Hepatocyte (in vitro differentiated cells): ENCODE results near the gene TBC1D22B. TPM values are rescaled to one million over a fixed set of nuclear protein-coding genes. Genes with fewer than 3 reads are reported as not detected.
"Not testable (repeated sequence)": the region's sequence is repeated elsewhere in the genome, so short reads cannot be mapped to it uniquely, and the experiment has no call there.

Source experiments
- DNase-seq: peaks from one replicate; pipeline ENCODE4 v3.0.0-alpha.2; 2016; ENCODE audit warnings: low spot score
- H2AFZ ChIP-seq: fragments of 200-600 bp; sonication (generic); 2 replicates; pipeline ENCODE4 v1.6.0; 2016; ENCODE audit warnings: antibody characterized with exemption, mild to moderate bottlenecking
- H3K27ac ChIP-seq: fragments of 200-600 bp; sonication (generic); 2 replicates; pipeline ENCODE4 v1.5.1; 2016; ENCODE audit warnings: mild to moderate bottlenecking
- H3K27me3 ChIP-seq: fragments of 200-600 bp; sonication (generic); 2 replicates; pipeline ENCODE4 v1.6.1; 2016
- H3K36me3 ChIP-seq: fragments of 200-600 bp; sonication (generic); replicated peaks from 2 replicates; pipeline ENCODE4 v1.5.1; 2016; ENCODE audit warnings: low read depth; ENCODE audit not compliant: insufficient read depth
- H3K4me1 ChIP-seq: fragments of 200-600 bp; sonication (generic); 2 replicates; pipeline ENCODE4 v1.5.1; 2016; ENCODE audit warnings: mild to moderate bottlenecking, moderate library complexity; ENCODE audit not compliant: insufficient read depth
- H3K4me2 ChIP-seq: fragments of 200-600 bp; sonication (generic); 2 replicates; pipeline ENCODE4 v1.6.0; 2016
- H3K4me3 ChIP-seq: fragments of 200-600 bp; sonication (generic); 2 replicates; pipeline ENCODE4 v1.5.1; 2016; ENCODE audit warnings: mild to moderate bottlenecking
- H3K79me2 ChIP-seq: fragments of 200-600 bp; sonication (generic); 2 replicates; pipeline ENCODE4 v1.6.0; 2017; ENCODE audit warnings: mild to moderate bottlenecking
- H3K9me2 ChIP-seq: fragments of 200-600 bp; sonication (generic); replicated peaks from 2 replicates; pipeline ENCODE4 v1.6.0; 2017; ENCODE audit warnings: mild to moderate bottlenecking; ENCODE audit not compliant: insufficient read depth
- H3K9me3 ChIP-seq: fragments of 200-600 bp; sonication (generic); 2 replicates; pipeline ENCODE4 v1.5.1; 2016; ENCODE audit warnings: low read depth, mild to moderate bottlenecking
- H4K20me1 ChIP-seq: fragments of 200-600 bp; sonication (generic); 2 replicates; pipeline ENCODE4 v1.6.0; 2016; ENCODE audit warnings: mild to moderate bottlenecking; ENCODE audit not compliant: insufficient read depth, poor library complexity, severe bottlenecking
- EZH2 ChIP-seq: fragments of 200-600 bp; sonication (generic); IDR thresholded peaks from 2 replicates; pipeline ENCODE4 v1.6.1; 2016; ENCODE audit warnings: antibody characterized with exemption, mild to moderate bottlenecking, borderline replicate concordance
- EZH2phosphoT487 ChIP-seq: fragments of 200-600 bp; sonication (generic); IDR thresholded peaks from one replicate; pipeline ENCODE4 v1.6.1; 2018; ENCODE audit warnings: antibody characterized with exemption, mild to moderate bottlenecking, low read depth, moderate library complexity; ENCODE audit not compliant: unreplicated experiment, severe bottlenecking
- WGBS: methylation state at CpG from one replicate; pipeline ENCODE4 v1.1.6; 2016; ENCODE audit warnings: low lambda C conversion rate; ENCODE audit errors: missing lambda C conversion rate; 5-methylcytosine and 5-hydroxymethylcytosine counted together
- polyA plus RNA-seq: library from polyadenylated mRNA; unstranded; fragments of >200 nt; fragmentation: Nextera tagmentation; extraction: Ambion mirVana; gene quantifications from 2 replicates; pipeline ENCODE4 v1.2.1, GENCODE V29; 2016
- total RNA-seq: library from RNA; depleted of rRNA; stranded (reverse); fragments of >200 nt; gene quantifications from 2 replicates; pipeline ENCODE4 v1.2.3, GENCODE V29; 2014
- TF ChIP-seq, protein P1 (sequence below): fragments of 200-600 bp; sonication (generic); IDR thresholded peaks from 2 replicates; pipeline ENCODE4 v1.5.1; 2016; ENCODE audit warnings: antibody characterized with exemption, mild to moderate bottlenecking; ENCODE audit not compliant: poor library complexity

TBC1D22B gene
- total and polyA plus RNA-seq, 2 experiments from 2014 or later, result 5.2 to 8.2 TPM

DNA sequence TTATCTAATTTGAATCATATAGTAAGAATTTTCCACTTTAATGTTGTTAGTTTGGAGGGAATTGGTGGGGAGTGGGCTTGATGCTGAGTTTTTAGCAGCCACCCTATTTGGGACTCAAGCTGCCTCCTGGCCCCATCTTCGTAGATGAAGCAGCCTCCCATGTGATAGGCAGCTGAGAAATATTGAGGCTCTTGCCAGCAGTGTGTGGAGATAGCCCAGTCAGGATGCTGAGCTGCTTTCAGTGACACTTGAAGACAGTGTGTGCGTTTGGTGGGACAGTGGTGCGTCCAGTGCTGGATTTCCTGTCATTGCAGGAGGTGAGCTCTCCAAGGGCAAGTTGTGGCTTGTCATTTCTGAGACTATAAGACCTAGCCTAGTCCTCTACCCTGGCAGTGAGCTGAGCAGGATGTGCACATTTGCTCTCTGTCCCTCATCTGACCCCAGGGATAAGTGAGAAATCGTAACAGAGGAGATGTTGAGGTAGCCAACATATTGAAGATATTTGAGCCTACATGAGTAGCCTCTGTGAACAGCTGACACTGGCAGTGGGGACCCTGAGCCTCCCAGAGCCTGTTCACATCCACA is 48.4 kb downstream of the TBC1D22B start:
- Histone ChIP-seq H3K36me3 (no peaks in the 10 kb centered on the region), H3K27ac (no peak overlapping the region), H3K9me3 (no peaks in the 10 kb centered on the region), H3K27me3 (no peaks in the 10 kb centered on the region), H2AFZ (no peak overlapping the region), H4K20me1 (no peaks in the 10 kb centered on the region), H3K9me2 (no peaks in the 10 kb centered on the region), H3K4me1 (peaks cover 12% of the 10 kb centered on the region), H3K4me2 (no peak overlapping the region), H3K79me2 (no peaks in the 10 kb centered on the region), H3K4me3 (no peak overlapping the region)
- DNase-seq, result no peak
- TF ChIP-seq, protein P1, sequence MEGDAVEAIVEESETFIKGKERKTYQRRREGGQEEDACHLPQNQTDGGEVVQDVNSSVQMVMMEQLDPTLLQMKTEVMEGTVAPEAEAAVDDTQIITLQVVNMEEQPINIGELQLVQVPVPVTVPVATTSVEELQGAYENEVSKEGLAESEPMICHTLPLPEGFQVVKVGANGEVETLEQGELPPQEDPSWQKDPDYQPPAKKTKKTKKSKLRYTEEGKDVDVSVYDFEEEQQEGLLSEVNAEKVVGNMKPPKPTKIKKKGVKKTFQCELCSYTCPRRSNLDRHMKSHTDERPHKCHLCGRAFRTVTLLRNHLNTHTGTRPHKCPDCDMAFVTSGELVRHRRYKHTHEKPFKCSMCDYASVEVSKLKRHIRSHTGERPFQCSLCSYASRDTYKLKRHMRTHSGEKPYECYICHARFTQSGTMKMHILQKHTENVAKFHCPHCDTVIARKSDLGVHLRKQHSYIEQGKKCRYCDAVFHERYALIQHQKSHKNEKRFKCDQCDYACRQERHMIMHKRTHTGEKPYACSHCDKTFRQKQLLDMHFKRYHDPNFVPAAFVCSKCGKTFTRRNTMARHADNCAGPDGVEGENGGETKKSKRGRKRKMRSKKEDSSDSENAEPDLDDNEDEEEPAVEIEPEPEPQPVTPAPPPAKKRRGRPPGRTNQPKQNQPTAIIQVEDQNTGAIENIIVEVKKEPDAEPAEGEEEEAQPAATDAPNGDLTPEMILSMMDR, result no peak
- TF ChIP-seq EZH2phosphoT487 (no peak), EZH2 (no peak)
- 89% methylated on average over 4 of the region's 4 CpGs for WGBS

- Histone ChIP-seq H3K4me2 (no peak overlapping the region), H3K36me3 (no peaks in the 10 kb centered on the region), H2AFZ (no peak overlapping the region), H3K27me3 (no peaks in the 10 kb centered on the region), H3K27ac (no peak overlapping the region), H3K4me3 (no peak overlapping the region), H3K9me2 (no peaks in the 10 kb centered on the region), H3K79me2 (no peaks in the 10 kb centered on the region), H4K20me1 (no peaks in the 10 kb centered on the region), H3K9me3 (no peaks in the 10 kb centered on the region), H3K4me1 (peaks cover 20% of the 10 kb centered on the region)
- DNase-seq, result no peak
- WGBS, result 95% methylated on average over 4 of the region's 4 CpGs
- no peak for TF ChIP-seq EZH2
- TF ChIP-seq EZH2phosphoT487, result no peak
- TF ChIP-seq, protein P1, result no peak
These were observed 49.2 kb downstream of the TBC1D22B start for GRCh38 chr6:37306624-37307222.

DNA sequence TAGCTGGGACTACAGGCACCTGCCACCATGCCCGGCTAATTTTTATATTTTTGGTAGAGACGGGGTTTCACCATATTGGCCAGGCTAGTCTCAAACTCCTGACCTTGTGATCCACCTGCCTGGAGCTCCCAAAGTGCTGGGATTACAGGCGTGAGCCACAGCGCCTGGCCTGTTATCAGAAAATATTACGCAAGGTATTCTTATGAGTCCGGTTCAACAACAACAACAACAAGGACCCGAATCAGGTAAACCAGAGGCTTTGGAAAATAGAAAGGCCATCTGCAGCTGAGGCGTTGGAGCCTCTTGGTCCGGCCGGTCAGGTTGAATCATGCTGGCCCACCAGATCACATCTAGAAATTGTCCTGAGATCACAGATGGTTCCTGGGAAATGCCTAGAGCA is 49.9 kb downstream of the TBC1D22B start:
- H3K27me3 ChIP-seq, H4K20me1 ChIP-seq, H3K4me3 ChIP-seq, H3K79me2 ChIP-seq, H3K4me2 ChIP-seq, DNase-seq, H3K9me3 ChIP-seq, H2AFZ ChIP-seq, H3K36me3 ChIP-seq, H3K9me2 ChIP-seq: not testable (repeated sequence)
- Histone ChIP-seq H3K27ac (peak overlapping the region; percentile 3), H3K4me1 (peaks cover 24% of the 10 kb centered on the region)
- 86% methylated on average over 10 of the region's 10 CpGs for WGBS

DNA sequence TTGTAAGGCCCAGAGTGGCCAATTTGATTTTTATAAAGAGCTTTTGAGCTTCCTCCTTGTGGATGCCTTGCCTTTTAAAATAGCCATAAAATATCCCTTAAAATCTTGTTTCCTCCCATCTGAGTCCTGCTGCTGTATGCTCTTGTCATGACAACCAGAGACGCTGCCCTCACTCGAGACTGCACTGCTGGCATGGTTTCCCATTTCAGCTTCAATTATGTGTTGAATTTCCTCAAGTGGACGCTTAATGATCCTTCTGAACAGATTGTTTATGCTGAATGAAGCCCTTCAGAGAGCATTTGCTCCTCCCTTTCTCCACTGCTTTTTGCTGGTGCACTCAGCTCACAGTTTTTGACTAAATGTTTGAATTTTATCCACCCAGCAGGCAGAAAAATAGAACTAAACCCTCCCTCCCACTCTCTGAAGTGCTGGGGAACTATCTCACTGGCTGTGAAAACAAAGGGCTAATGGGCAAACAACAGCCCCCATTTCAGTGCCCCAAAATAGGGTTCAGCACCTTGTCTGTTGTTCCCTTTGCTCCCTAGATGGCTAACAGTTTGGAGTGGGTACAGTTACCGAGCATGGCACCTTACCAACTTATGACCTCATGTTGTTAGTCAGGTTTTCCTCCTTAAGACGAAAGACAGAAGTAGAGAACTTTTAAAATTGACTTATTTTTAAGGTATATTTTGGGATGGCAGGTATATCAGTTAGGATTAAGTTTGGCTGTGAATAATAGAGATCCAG is 50.7 kb downstream of the TBC1D22B start:
- 55% methylated on average over 5 of the region's 5 CpGs for WGBS
- no peaks in the 10 kb centered on the region for H4K20me1 ChIP-seq
- no peaks in the 10 kb centered on the region for H3K9me3 ChIP-seq
- H3K36me3 ChIP-seq, result no peaks in the 10 kb centered on the region
- no peak overlapping the region for H3K4me3 ChIP-seq
- H3K4me1 ChIP-seq, result peaks cover 23% of the 10 kb centered on the region
- peak overlapping the region; percentile 3 for H3K27ac ChIP-seq
- no peaks in the 10 kb centered on the region for H3K79me2 ChIP-seq
- H3K9me2 ChIP-seq, result no peaks in the 10 kb centered on the region
- TF ChIP-seq, protein P1, result no peak
- TF ChIP-seq EZH2, result no peak
- peak overlapping the region; percentile 43 for H3K4me2 ChIP-seq
- peak; percentile 52 for DNase-seq
- no peaks in the 10 kb centered on the region for H3K27me3 ChIP-seq
- no peak overlapping the region for H2AFZ ChIP-seq
